Transverse colon (tissue), 4 donors: ENCODE results near the gene LEMD3. TPM values are rescaled to one million over a fixed set of nuclear protein-coding genes. Genes with fewer than 3 reads are reported as not detected.
"Not testable (repeated sequence)": the region's sequence is repeated elsewhere in the genome, so short reads cannot be mapped to it uniquely, and the experiment has no call there.

Source experiments
- DNase-seq: peaks from one replicate; pipeline ENCODE4 v3.0.0-alpha.2; 2019
- H3K27ac ChIP-seq, 4 donors: fragments of 200-600 bp; sonication (generic); 2 replicates each; pipeline ENCODE4 v1.5.1; 2016 to 2018; ENCODE audit warnings: inconsistent platforms in 4 of 4
- H3K27me3 ChIP-seq: fragments of 200-600 bp; sonication (generic); 2 replicates; pipeline ENCODE4 v1.5.1; 2017; ENCODE audit warnings: inconsistent platforms
- H3K36me3 ChIP-seq, 4 donors: fragments of 200-600 bp; sonication (generic); 2 replicates each; pipeline ENCODE4 v1.5.1; 2017 to 2019; ENCODE audit warnings: inconsistent platforms in 4 of 4
- H3K4me1 ChIP-seq, 4 donors: fragments of 200-600 bp; sonication (generic); 2 replicates each; pipeline ENCODE4 v1.5.1; 2017 to 2020; ENCODE audit warnings: inconsistent platforms in 4 of 4
- H3K4me3 ChIP-seq, 4 donors: fragments of 200-600 bp; sonication (generic); 1 replicate in 1 of 4; 2 replicates in 3 of 4; pipeline versions ENCODE4 v1.5.1 to v1.6.1; 2017 to 2019; ENCODE audit warnings: inconsistent platforms in 4 of 4
- H3K9me3 ChIP-seq, 2 donors: fragments of 200-600 bp; sonication (generic); 2 replicates each; pipeline ENCODE4 v1.5.1; 2017 to 2019; ENCODE audit warnings: inconsistent platforms in 2 of 2
- EP300 ChIP-seq: sonication (generic); formaldehyde crosslinking; IDR thresholded peaks from one replicate; pipeline ENCODE4 v1.6.1; 2017; ENCODE audit warnings: antibody characterized with exemption, low read depth
- POLR2A ChIP-seq: fragments of 450-650 bp; IDR thresholded peaks from one replicate; pipeline ENCODE4 v1.6.1; 2016; ENCODE audit warnings: antibody characterized with exemption, mild to moderate bottlenecking, moderate library complexity
- POLR2AphosphoS5 ChIP-seq, 3 donors: sonication (generic); formaldehyde crosslinking; IDR thresholded peaks; one replicate each; pipeline ENCODE4 v1.6.1; 2016; ENCODE audit warnings: antibody characterized with exemption in 3 of 3
- WGBS, 2 donors: methylation state at CpG; one replicate each; pipeline ENCODE4 v1.1.5; 2018; ENCODE audit warnings: low coverage in 1 of 2; 5-methylcytosine and 5-hydroxymethylcytosine counted together
- in situ Hi-C, 4 donors: fragments of 200-750 bp; cut with MboI; loops; one replicate each; pipeline versions ENCODE4 v1.15.0 to v1.15.1; 2017; ENCODE audit warnings: low sequenced_read_pairs in 3 of 4, low pct_ligation_motif_present in 1 of 4, low pct_unique_long_range_greater_than_20kb in 1 of 4
- intact Hi-C: fragments of 100-400 bp; cut with DNase I; formaldehyde crosslinking; loops from one replicate; pipeline ENCODE4 v1.15.1; 2023; ENCODE audit warnings: low total_unique reads
- total RNA-seq, 4 donors: library from RNA; depleted of rRNA; stranded (reverse); fragments of >200 nt; gene quantifications; one replicate each; pipeline ENCODE4 v1.1.0, GENCODE V29; 2016
- TF ChIP-seq, protein P1 (sequence below), 5 experiments: fragments of 200-600 bp in 3 of 5; fragments of 450-650 bp in 2 of 5; sonication (generic) in 3 of 5; IDR thresholded peaks; 1 replicate in 2 of 5; 2 replicates in 3 of 5; pipeline ENCODE4 v1.5.1; 2016 to 2017; ENCODE audit warnings: antibody characterized with exemption in 5 of 5, inconsistent platforms in 3 of 5, mild to moderate bottlenecking in 2 of 5, moderate library complexity in 1 of 5

The LEMD3 gene
- total RNA-seq, 4 donors from 2014 or later: 45.2 to 159 (median 63.0) TPM

DNA sequence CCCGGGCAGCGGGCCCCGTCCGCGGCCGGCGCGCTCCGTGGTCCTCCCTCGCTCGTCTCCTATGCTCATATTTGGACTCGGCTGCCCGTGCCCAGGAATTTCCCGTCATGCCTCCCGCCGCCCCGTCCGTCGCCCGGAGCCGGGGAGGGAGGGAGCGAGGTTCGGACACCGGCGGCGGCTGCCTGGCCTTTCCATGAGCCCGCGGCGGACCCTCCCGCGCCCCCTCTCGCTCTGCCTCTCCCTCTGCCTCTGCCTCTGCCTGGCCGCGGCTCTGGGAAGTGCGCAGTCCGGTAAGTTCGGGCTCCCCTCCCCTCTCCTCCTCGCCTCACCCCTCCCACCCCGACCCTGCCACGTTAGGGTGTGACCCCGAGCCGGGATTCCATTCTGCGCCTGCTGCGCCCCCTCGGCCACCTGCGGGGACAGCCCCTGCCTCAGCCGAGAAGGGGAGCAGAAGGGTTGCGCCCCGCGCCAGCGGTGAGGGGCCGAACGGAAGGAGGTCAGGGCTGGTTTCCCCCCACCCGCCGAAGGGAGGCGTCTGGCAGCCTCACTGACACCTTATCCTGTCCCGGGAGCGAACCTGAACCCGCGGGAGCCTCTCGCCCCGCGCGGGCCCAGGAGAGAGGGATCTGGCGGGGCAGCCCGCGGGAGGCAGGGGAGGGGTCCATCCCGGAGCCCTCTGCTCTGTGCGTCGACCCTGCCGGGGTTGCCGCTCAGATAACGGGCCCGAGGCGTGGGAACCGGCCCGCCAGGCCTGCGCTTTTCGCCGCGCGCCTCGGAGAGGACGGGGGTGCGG lies 109.4 kb downstream of the LEMD3 start, which contains the start of gene MSRB3:
TSS of gene MSRB3 (plus strand) at position 108 of the 793 bp plus-strand sequence. CDS start 29,897 bp downstream, outside the sequence.
- H3K4me1 ChIP-seq: peaks cover 0 to 10% (median 8%) of the 10 kb centered on the region in 4 donors
- no peaks in the 10 kb centered on the region for H3K9me3 ChIP-seq
- TF ChIP-seq POLR2A (peak; percentile 45), EP300 (no peak), POLR2AphosphoS5 (IDR thresholded peaks at IDR 0.05) (peak; percentile 62 to 75 (median 66))
- TF ChIP-seq, protein P1, sequence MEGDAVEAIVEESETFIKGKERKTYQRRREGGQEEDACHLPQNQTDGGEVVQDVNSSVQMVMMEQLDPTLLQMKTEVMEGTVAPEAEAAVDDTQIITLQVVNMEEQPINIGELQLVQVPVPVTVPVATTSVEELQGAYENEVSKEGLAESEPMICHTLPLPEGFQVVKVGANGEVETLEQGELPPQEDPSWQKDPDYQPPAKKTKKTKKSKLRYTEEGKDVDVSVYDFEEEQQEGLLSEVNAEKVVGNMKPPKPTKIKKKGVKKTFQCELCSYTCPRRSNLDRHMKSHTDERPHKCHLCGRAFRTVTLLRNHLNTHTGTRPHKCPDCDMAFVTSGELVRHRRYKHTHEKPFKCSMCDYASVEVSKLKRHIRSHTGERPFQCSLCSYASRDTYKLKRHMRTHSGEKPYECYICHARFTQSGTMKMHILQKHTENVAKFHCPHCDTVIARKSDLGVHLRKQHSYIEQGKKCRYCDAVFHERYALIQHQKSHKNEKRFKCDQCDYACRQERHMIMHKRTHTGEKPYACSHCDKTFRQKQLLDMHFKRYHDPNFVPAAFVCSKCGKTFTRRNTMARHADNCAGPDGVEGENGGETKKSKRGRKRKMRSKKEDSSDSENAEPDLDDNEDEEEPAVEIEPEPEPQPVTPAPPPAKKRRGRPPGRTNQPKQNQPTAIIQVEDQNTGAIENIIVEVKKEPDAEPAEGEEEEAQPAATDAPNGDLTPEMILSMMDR (IDR thresholded peaks at IDR 0.05): peak in 1 of 5 experiments; percentile 14
- H3K27me3 ChIP-seq: peaks cover 41% of the 10 kb centered on the region
- in situ Hi-C loops: no loop called here
- peak within 1 kb of the TSS; percentile 52 to 69 (median 64) for H3K4me3 ChIP-seq
- peak within 1 kb of the TSS; percentile 83 to 91 (median 90) for H3K27ac ChIP-seq
- 0 to 3% methylated on average over 3 to 62 of the region's 85 CpGs for WGBS, 2 donors
- no peaks in the 10 kb centered on the region for H3K36me3 ChIP-seq
- peak; percentile 53 for DNase-seq
- intact Hi-C loops: no loop called here

DNA sequence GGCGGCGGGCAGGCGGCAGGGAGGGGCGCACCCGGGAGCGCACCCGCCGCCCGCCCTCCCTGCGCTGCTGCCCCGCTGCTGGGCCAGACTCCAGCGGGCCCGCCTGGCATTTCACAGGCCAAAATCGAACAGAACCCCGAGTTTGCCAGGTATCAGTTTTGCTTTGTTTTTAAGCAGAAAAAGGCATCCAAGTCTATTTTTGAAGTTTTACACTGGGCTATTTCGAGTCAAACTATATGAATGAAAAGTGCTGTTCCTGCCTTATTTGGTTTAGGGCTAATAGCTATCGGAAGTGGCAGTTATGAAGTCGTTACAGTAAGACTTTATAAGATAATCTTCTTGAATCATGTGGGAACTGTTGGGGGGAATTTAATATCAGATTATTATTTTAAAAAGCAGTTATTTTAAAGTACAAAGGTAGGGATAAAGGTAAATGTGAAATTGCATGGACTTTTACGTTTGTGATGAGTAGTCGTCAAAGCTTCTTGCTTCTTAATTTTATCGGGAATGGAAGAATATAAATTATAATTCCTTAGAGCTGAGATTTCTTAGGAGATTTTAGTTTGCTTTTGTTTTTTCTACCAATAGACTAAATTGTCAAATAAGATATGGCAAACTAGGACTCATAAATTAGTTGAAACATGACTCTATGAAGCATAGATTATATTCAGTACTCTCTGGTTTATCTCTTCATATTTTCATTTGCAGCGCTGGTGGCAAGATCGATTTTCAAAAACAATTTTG lies 110.2 kb downstream of the LEMD3 start:
- no peaks in the 10 kb centered on the region for H3K9me3 ChIP-seq
- 13 to 27% methylated on average over 9 to 23 of the region's 23 CpGs for WGBS, 2 donors
- intact Hi-C loops (no loop called here), in situ Hi-C loops (no loop called here)
- TF ChIP-seq POLR2A (no peak), POLR2AphosphoS5 (IDR thresholded peaks at IDR 0.05) (no peak), EP300 (no peak)
- TF ChIP-seq, protein P1 (IDR thresholded peaks at IDR 0.05): no peak
- H3K4me1 ChIP-seq: peaks cover 0 to 10% (median 8%) of the 10 kb centered on the region in 4 donors
- no peak for DNase-seq
- H3K36me3 ChIP-seq: no peaks in the 10 kb centered on the region
- H3K27ac ChIP-seq: peak overlapping the region; percentile 83 to 91 (median 90)
- H3K27me3 ChIP-seq: peaks cover 41% of the 10 kb centered on the region
- peak overlapping the region; percentile 52 to 69 (median 64) for H3K4me3 ChIP-seq

DNA sequence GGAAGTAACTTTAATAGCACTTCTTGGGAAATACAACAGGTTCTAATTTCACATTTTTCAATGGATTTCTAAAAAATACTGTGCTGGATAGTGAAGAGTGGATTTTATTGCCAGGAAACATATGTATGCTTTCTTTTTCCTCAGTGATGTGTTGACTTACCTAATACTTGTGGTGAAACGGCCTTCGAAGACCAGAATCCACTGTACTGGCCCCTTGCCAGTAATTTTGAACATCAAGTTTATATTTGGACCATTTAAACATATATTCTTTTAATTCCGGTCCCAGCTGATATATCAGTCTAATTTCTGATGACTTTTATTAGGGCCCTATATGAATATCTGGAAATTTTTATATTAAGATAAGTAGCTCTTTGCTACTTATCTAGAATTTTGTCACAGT lies 110.9 kb downstream of the LEMD3 start:
- DNase-seq: no peak
- Histone ChIP-seq H3K27ac (no peak overlapping the region), H3K4me3 (peak overlapping the region in 1 of 4 donors; percentile 68), H3K27me3 (peaks cover 41% of the 10 kb centered on the region), H3K9me3 (no peaks in the 10 kb centered on the region), H3K36me3 (no peaks in the 10 kb centered on the region), H3K4me1 (peaks cover 0 to 10% (median 8%) of the 10 kb centered on the region in 4 donors)
- intact Hi-C loops (no loop called here), in situ Hi-C loops (no loop called here)
- 36 to 54% methylated on average over 3 of the region's 3 CpGs for WGBS, 2 donors
- TF ChIP-seq, protein P1 (IDR thresholded peaks at IDR 0.05): no peak
- no peak for TF ChIP-seq POLR2AphosphoS5 (IDR thresholded peaks at IDR 0.05)
- TF ChIP-seq POLR2A: no peak
- no peak for TF ChIP-seq EP300

DNA sequence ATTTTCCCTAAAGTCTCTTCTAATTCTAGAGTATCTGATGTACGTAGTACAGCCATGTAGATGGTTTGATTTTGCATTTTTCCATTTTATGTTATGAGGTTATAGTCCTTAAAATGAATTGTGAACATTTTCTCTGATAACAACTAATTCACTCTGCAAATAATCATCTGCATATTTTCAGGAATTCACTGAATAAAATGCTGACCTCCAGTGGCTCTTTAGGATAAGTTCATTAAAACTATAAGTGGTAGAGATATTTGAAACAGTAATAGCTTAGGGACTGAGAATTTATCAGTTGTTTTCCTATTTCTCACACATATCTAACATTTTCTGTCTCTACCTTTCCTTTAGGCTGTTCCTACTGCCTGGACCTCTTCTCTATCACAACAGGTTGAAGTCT lies 113.5 kb downstream of the LEMD3 start:
- 73 to 87% methylated on average over 1 of the region's 1 CpG for WGBS, 2 donors
- in situ Hi-C loops (no loop called here), intact Hi-C loops (no loop called here)
- TF ChIP-seq, protein P1 (IDR thresholded peaks at IDR 0.05): no peak
- TF ChIP-seq EP300: no peak
- Histone ChIP-seq H3K9me3 (no peaks in the 10 kb centered on the region), H3K4me3 (no peak overlapping the region), H3K27me3 (peaks cover 31% of the 10 kb centered on the region), H3K27ac (no peak overlapping the region), H3K36me3 (no peaks in the 10 kb centered on the region), H3K4me1 (peaks cover 0 to 10% (median 8%) of the 10 kb centered on the region in 4 donors)
- no peak for DNase-seq

DNA sequence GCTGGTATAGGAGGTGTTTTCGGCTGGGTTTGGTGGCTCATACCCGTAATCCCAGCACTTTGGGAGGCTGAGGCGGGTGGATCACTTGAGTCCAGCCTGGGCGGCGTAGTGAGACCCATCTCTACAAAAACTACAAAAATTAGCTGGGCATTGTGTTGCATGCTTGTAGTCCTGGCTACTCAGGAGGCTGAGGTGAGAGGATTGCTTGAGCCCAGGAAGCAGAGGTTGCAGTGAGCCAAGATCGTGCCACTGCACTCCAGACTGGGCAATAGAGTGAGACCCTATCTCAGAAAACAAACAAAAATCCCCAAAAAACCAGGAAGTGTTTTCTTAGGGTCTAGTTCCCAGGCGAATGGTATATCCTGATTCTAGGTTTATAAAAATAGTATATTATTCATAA lies 116.1 kb downstream of the LEMD3 start:
- H3K4me1 ChIP-seq, in situ Hi-C loops, DNase-seq, H3K36me3 ChIP-seq, H3K9me3 ChIP-seq, intact Hi-C loops, H3K4me3 ChIP-seq, H3K27me3 ChIP-seq, H3K27ac ChIP-seq: not testable (repeated sequence)
- WGBS, 2 donors: 89% methylated on average over 7 of the region's 7 CpGs; no CpG with 5 or more reads in 1 of the 2 donors
